GM18520 (cell line): ENCODE results near the gene RAB20.
A peak's percentile ranks its signal among the peaks of the same experiment; 100 is the strongest.

Source experiments
- ATAC-seq: cut with Tn5 transposase; IDR thresholded peaks from one replicate; pipeline ENCODE4 v1.9.1; 2021; ENCODE audit not compliant: unreplicated experiment

The RAB20 gene

GRCh38 chr13:110531671-110532083, 29.8 kb downstream of the RAB20 start:
- ATAC-seq = no peak

GRCh38 chr13:110531100-110531499, 30.4 kb downstream of the RAB20 start:
- no peak for ATAC-seq

- no peak for ATAC-seq
Measured at GRCh38 chr13:110529522-110530311, 31.8 kb downstream of the RAB20 start.

- no peak for ATAC-seq
Measured at GRCh38 chr13:110528911-110529310, 32.6 kb downstream of the RAB20 start.

GRCh38 chr13:110528371-110528770, 33.2 kb downstream of the RAB20 start:
- ATAC-seq = no peak

GRCh38 chr13:110525328-110526319, 35.9 kb downstream of the RAB20 start:
- ATAC-seq = peak; percentile 43

- no peak for ATAC-seq
Measured at GRCh38 chr13:110524541-110525257, 36.8 kb downstream of the RAB20 start.

- ATAC-seq = no peak
Measured at GRCh38 chr13:110523838-110524540, 37.5 kb downstream of the RAB20 start.

- no peak for ATAC-seq
Measured at GRCh38 chr13:110523180-110523579, 38.3 kb downstream of the RAB20 start.

- ATAC-seq = no peak
Measured at GRCh38 chr13:110522721-110523120, 38.8 kb downstream of the RAB20 start.

GRCh38 chr13:110521946-110522345, 39.6 kb downstream of the RAB20 start:
- ATAC-seq = no peak

- ATAC-seq = no peak
Measured at GRCh38 chr13:110521296-110521680, 40.2 kb downstream of the RAB20 start.

GRCh38 chr13:110520431-110521295, 40.9 kb downstream of the RAB20 start:
- ATAC-seq = no peak

- ATAC-seq = no peak
Measured at GRCh38 chr13:110519506-110519905, 42.0 kb downstream of the RAB20 start.

GRCh38 chr13:110519046-110519445, 42.5 kb downstream of the RAB20 start:
- ATAC-seq = no peak

- no peak for ATAC-seq
Measured at GRCh38 chr13:110518571-110518970, 43.0 kb downstream of the RAB20 start.

- ATAC-seq = no peak
Measured at GRCh38 chr13:110518226-110518525, 43.3 kb downstream of the RAB20 start.

GRCh38 chr13:110517505-110518225, 43.9 kb downstream of the RAB20 start:
- ATAC-seq = no peak

GRCh38 chr13:110516500-110516899, 45.0 kb downstream of the RAB20 start:
- no peak for ATAC-seq
